SK-N-SH (cell line): ENCODE data around the gene C6orf132. TPM values are rescaled to one million over a fixed set of nuclear protein-coding genes. Genes with fewer than 3 reads are reported as not detected.

Experiments
- CTCF ChIA-PET: fragments of 300-600, 350-600 bp; formaldehyde crosslinking; extraction: SDS; loops from one replicate; lab custom pipeline; 2021; lab: Yijun Ruan, JAX
- POLR2A ChIA-PET: fragments of 350-600 bp; sonication (Branson Sonifier 250); formaldehyde crosslinking; extraction: SDS; loops from one replicate; lab custom pipeline; 2020; ENCODE audit warnings: antibody characterized with exemption, inconsistent platforms; lab: Yijun Ruan, JAX
- DNase-seq: peaks from one replicate; pipeline ENCODE4 v3.0.0; 2012
- H2AFZ ChIP-seq: fragments of 200-600 bp; sonication (generic); 2 replicates; pipeline ENCODE4 v1.8.1; 2016; ENCODE audit warnings: antibody characterized with exemption, mild to moderate bottlenecking, low read depth
- H3F3A ChIP-seq: fragments of 200-600 bp; sonication (generic); replicated peaks from 2 replicates; pipeline ENCODE3; 2016; ENCODE audit warnings: antibody characterized with exemption, mild to moderate bottlenecking; ENCODE audit not compliant: insufficient read depth
- H3K27ac ChIP-seq, 2 experiments: fragments of 200-500 bp in 1 of 2; fragments of 200-600 bp in 1 of 2; sonication (Bioruptor generic) in 1 of 2; sonication (generic), shearing (Covaris generic) in 1 of 2; 2 replicates each; pipeline versions ENCODE4 v1.5.1 to v1.6.1; 2014 to 2016; ENCODE audit warnings: low read depth in 2 of 2, inconsistent platforms in 1 of 2, low read length in 1 of 2, mild to moderate bottlenecking in 1 of 2, mixed read lengths in 1 of 2
- H3K27me3 ChIP-seq: fragments of 200-600 bp; sonication (generic), shearing (Covaris generic); 2 replicates; pipeline ENCODE4 v1.6.1; 2016; ENCODE audit warnings: mixed run types; ENCODE audit not compliant: insufficient read depth
- H3K36me3 ChIP-seq, 2 experiments: fragments of 200-500 bp in 1 of 2; fragments of 200-600 bp in 1 of 2; sonication (Bioruptor generic) in 1 of 2; sonication (generic) in 1 of 2; replicated peaks in 1 of 2; 2 replicates each; pipeline versions ENCODE3 to v1.5.1; 2014 to 2016; ENCODE audit warnings: low read length in 1 of 2, mild to moderate bottlenecking in 1 of 2; ENCODE audit not compliant: insufficient read depth in 2 of 2, control insufficient read depth in 1 of 2
- H3K4me1 ChIP-seq, 2 experiments: fragments of 200-500 bp in 1 of 2; fragments of 200-600 bp in 1 of 2; sonication (Bioruptor generic) in 1 of 2; sonication (generic), shearing (Covaris generic) in 1 of 2; 2 replicates each; pipeline versions ENCODE4 v1.5.1 to v1.6.1; 2014 to 2016; ENCODE audit warnings: low read depth in 1 of 2, low read length in 1 of 2, mixed run types in 1 of 2; ENCODE audit not compliant: insufficient read depth in 2 of 2, control insufficient read depth in 1 of 2
- H3K4me2 ChIP-seq: fragments of 200-600 bp; sonication (generic), shearing (Covaris generic); 2 replicates; pipeline ENCODE4 v1.6.1; 2017; ENCODE audit warnings: mixed run types
- H3K4me3 ChIP-seq, 2 experiments: fragments of 200-500 bp in 1 of 2; fragments of 200-600 bp in 1 of 2; sonication (Bioruptor generic) in 1 of 2; sonication (generic), shearing (Covaris generic) in 1 of 2; 2 replicates each; pipeline versions ENCODE4 v1.5.1 to v1.8.1; 2014 to 2016; ENCODE audit warnings: low read depth in 2 of 2, inconsistent platforms in 1 of 2, low read length in 1 of 2, mild to moderate bottlenecking in 1 of 2, mixed read lengths in 1 of 2, moderate library complexity in 1 of 2
- H3K79me2 ChIP-seq: fragments of 200-600 bp; sonication (generic); 2 replicates; pipeline ENCODE4 v1.8.1; 2017; ENCODE audit warnings: mild to moderate bottlenecking; ENCODE audit not compliant: insufficient read depth
- H3K9ac ChIP-seq: fragments of 200-600 bp; sonication (generic); 2 replicates; pipeline ENCODE4 v1.6.1; 2017; ENCODE audit warnings: mixed run types
- H3K9me2 ChIP-seq: fragments of 200-600 bp; sonication (generic); 2 replicates; pipeline ENCODE4 v1.6.1; 2017; ENCODE audit warnings: mixed run types
- H3K9me3 ChIP-seq: fragments of 200-600 bp; sonication (generic); 2 replicates; pipeline ENCODE4 v1.6.1; 2017; ENCODE audit warnings: mixed run types, mild to moderate bottlenecking, moderate library complexity
- H4K20me1 ChIP-seq: fragments of 200-600 bp; sonication (generic); 2 replicates; pipeline ENCODE4 v1.6.1; 2017; ENCODE audit warnings: mild to moderate bottlenecking, mixed run types; ENCODE audit not compliant: insufficient read depth
- CHD2 ChIP-seq: fragments of 150-350 bp; IDR thresholded peaks from 2 replicates; pipeline ENCODE4 v1.6.1; 2018; ENCODE audit warnings: low read length; ENCODE audit not compliant: partially characterized antibody
- CTCF ChIP-seq: fragments of 200-600 bp; sonication (generic); IDR thresholded peaks from 2 replicates; pipeline ENCODE4 v1.6.1; 2017; ENCODE audit warnings: antibody characterized with exemption, mild to moderate bottlenecking, moderate library complexity
- ELF1 ChIP-seq: IDR thresholded peaks from 2 replicates; pipeline ENCODE4 v1.4.0; 2012
- FOXM1 ChIP-seq: IDR thresholded peaks from 2 replicates; pipeline ENCODE4 v1.4.0; 2012; ENCODE audit warnings: low read depth, mild to moderate bottlenecking
- GATA2 ChIP-seq: sonication (generic); formaldehyde crosslinking; IDR thresholded peaks from 2 replicates; pipeline ENCODE4 v1.5.0; 2020; ENCODE audit warnings: mild to moderate bottlenecking, missing genetic modification reagents
- JUND ChIP-seq: IDR thresholded peaks from 2 replicates; pipeline ENCODE4 v1.4.0; 2012
- MXI1 ChIP-seq: IDR thresholded peaks from 2 replicates; pipeline ENCODE4 v1.6.1; 2012; ENCODE audit warnings: mild to moderate bottlenecking, low read depth, low read length, improper control_type of control experiment
- NFIC ChIP-seq: IDR thresholded peaks from 2 replicates; pipeline ENCODE4 v1.4.0; 2012; ENCODE audit warnings: borderline replicate concordance
- NRF1 ChIP-seq: IDR thresholded peaks from 2 replicates; pipeline ENCODE4 v1.6.1; 2012; ENCODE audit warnings: low read depth, mild to moderate bottlenecking, low read length
- POLR2AphosphoS5 ChIP-seq: IDR thresholded peaks from 2 replicates; pipeline ENCODE4 v1.6.1; 2012; ENCODE audit warnings: low read depth, low read length
- RAD21 ChIP-seq: IDR thresholded peaks from 2 replicates; pipeline ENCODE4 v1.6.1; 2012; ENCODE audit warnings: mild to moderate bottlenecking, low read length
- RCOR1 ChIP-seq: fragments of 150-350 bp; IDR thresholded peaks from 2 replicates; pipeline ENCODE4 v1.6.1; 2017; ENCODE audit warnings: antibody characterized with exemption, low read length
- SIN3A ChIP-seq: IDR thresholded peaks from 2 replicates; pipeline ENCODE4 v1.6.1; 2012; ENCODE audit warnings: low read depth, mild to moderate bottlenecking, low read length, moderate library complexity, borderline replicate concordance
- SMC3 ChIP-seq: IDR thresholded peaks from 2 replicates; pipeline ENCODE4 v1.6.1; 2012; ENCODE audit warnings: low read depth, low read length, improper control_type of control experiment
- TAF1 ChIP-seq: IDR thresholded peaks from 2 replicates; pipeline ENCODE4 v1.6.1; 2012; ENCODE audit warnings: low read depth, mild to moderate bottlenecking, low read length, moderate library complexity, borderline replicate concordance
- TCF12 ChIP-seq: IDR thresholded peaks from 2 replicates; pipeline ENCODE4 v1.4.0; 2012
- WGBS: methylation state at CpG from one replicate; pipeline ENCODE4 v1.1.6; 2017; ENCODE audit warnings: low lambda C conversion rate; 5-methylcytosine and 5-hydroxymethylcytosine counted together
- polyA plus RNA-seq, 3 experiments: library from polyadenylated mRNA; depleted of rRNA; stranded (reverse); fragments of >200 nt; gene quantifications; 2 replicates each; pipeline ENCODE4 v1.2.3, GENCODE V29; 2012
- TF ChIP-seq, protein P1 (sequence below): IDR thresholded peaks from 2 replicates; pipeline ENCODE4 v1.4.0; 2012; ENCODE audit warnings: low read depth, borderline replicate concordance
- TF ChIP-seq, protein P2 (sequence below): fragments of 150-350 bp; IDR thresholded peaks from 2 replicates; pipeline ENCODE4 v1.6.1; 2016; ENCODE audit warnings: mild to moderate bottlenecking, low read depth, low read length

The C6orf132 gene
- polyA plus RNA-seq, 1 of the 3 experiments (the other 2 are of a cell fraction): not detected

DNA sequence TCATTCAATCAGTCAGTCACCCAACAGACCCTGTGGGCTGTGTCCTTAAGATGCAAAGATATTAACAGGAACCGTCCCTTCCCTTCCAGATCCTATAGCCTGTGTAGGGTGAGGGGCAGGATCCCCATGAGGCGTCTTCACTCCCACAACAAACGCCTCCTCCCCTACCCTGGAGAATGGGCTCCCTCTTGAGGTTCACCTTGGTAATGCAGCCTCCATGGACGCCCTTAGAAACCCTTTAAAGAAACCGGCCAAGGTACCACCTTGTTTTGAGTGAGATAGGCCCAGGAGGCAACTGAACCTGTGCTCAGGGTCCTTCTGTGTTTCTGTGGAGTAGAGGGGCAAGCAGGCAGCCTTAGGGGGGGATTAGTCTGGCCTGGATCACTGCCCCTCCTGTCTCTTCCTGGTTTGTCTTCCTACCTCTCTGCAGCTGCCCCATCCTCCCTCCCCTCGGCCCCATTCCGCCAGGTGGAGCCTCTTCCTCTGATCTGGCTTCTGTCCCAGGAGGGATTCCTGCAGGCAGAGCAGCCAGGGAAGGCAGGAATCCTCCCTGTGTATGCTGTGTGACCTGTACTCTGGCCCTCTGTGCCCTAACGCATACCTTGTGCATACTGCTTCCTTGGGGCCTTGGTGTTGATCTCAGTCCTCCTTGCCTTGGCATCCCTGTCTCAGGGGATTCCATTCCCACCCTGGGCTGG lies 24.2 kb upstream of the C6orf132 start:
- Histone ChIP-seq H3K36me3 (no peaks in the 10 kb centered on the region), H4K20me1 (no peaks in the 10 kb centered on the region), H3K9ac (no peak overlapping the region), H3K4me3 (no peak overlapping the region; a peak in 1 of 4 replicates), H3K27me3 (no peaks in the 10 kb centered on the region), H3F3A (no peaks in the 10 kb centered on the region), H2AFZ (peak overlapping the region; percentile 79; the same call in 1 of the 2 replicates), H3K9me2 (no peaks in the 10 kb centered on the region), H3K9me3 (no peaks in the 10 kb centered on the region), H3K4me1 (no peaks in the 10 kb centered on the region; a peak in 1 of 4 replicates), H3K27ac (no peak overlapping the region), H3K79me2 (no peaks in the 10 kb centered on the region), H3K4me2 (no peak overlapping the region)
- TF ChIP-seq RAD21 (peak; percentile 97), TCF12 (no peak), JUND (no peak), ELF1 (no peak), SMC3 (peak; percentile 91), CHD2 (peak; percentile 54), CTCF (peak; percentile 95), RCOR1 (no peak)
- DNase-seq: peak; percentile 89
- ChIA-PET POLR2A (no interaction called here), CTCF (interaction anchor here (0.7 to 10.3 kb wide), 8 partner anchors 12 to 385 kb away, joined by 3 to 159 read pairs (median 5); no protein-coding TSS in a partner anchor)
- WGBS: 21% methylated on average over 7 of the region's 8 CpGs

GRCh38 chr6:42165016-42165415 lies 22.6 kb upstream of the C6orf132 start:
- WGBS: 64% methylated on average over 8 of the region's 9 CpGs
- Histone ChIP-seq H3K79me2 (no peaks in the 10 kb centered on the region), H3F3A (no peaks in the 10 kb centered on the region), H3K27me3 (no peaks in the 10 kb centered on the region), H3K4me3 (no peak overlapping the region), H4K20me1 (no peaks in the 10 kb centered on the region), H3K9ac (no peak overlapping the region), H3K4me1 (no peaks in the 10 kb centered on the region; a peak in 1 of 4 replicates), H3K9me3 (no peaks in the 10 kb centered on the region), H2AFZ (no peak overlapping the region), H3K27ac (no peak overlapping the region), H3K36me3 (no peaks in the 10 kb centered on the region), H3K9me2 (no peaks in the 10 kb centered on the region), H3K4me2 (no peak overlapping the region)
- TF ChIP-seq GATA2 (no peak), FOXM1 (no peak), TCF12 (peak; percentile 47), NRF1 (no peak), POLR2AphosphoS5 (no peak), NFIC (peak; percentile 21; the same call in 1 of the 2 replicates), TAF1 (no peak), SIN3A (no peak), MXI1 (no peak), RCOR1 (no peak)
- TF ChIP-seq, protein P1, sequence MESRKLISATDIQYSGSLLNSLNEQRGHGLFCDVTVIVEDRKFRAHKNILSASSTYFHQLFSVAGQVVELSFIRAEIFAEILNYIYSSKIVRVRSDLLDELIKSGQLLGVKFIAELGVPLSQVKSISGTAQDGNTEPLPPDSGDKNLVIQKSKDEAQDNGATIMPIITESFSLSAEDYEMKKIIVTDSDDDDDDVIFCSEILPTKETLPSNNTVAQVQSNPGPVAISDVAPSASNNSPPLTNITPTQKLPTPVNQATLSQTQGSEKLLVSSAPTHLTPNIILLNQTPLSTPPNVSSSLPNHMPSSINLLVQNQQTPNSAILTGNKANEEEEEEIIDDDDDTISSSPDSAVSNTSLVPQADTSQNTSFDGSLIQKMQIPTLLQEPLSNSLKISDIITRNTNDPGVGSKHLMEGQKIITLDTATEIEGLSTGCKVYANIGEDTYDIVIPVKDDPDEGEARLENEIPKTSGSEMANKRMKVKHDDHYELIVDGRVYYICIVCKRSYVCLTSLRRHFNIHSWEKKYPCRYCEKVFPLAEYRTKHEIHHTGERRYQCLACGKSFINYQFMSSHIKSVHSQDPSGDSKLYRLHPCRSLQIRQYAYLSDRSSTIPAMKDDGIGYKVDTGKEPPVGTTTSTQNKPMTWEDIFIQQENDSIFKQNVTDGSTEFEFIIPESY: no peak
- TF ChIP-seq, protein P2, sequence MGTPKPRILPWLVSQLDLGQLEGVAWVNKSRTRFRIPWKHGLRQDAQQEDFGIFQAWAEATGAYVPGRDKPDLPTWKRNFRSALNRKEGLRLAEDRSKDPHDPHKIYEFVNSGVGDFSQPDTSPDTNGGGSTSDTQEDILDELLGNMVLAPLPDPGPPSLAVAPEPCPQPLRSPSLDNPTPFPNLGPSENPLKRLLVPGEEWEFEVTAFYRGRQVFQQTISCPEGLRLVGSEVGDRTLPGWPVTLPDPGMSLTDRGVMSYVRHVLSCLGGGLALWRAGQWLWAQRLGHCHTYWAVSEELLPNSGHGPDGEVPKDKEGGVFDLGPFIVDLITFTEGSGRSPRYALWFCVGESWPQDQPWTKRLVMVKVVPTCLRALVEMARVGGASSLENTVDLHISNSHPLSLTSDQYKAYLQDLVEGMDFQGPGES: no peak
- ChIA-PET POLR2A (no interaction called here), CTCF (interaction anchor here (0.6 to 10.3 kb wide), 7 partner anchors 11 to 287 kb away, joined by 3 to 159 read pairs (median 4); partner anchors contain the start of gene TAF8)
- DNase-seq: no peak
